ENCODE measurements around the gene TSEN15.

The TSEN15 gene

GRCh38 chr1:184101571-184101970, 50.0 kb downstream of the TSEN15 start:
- DNase-seq (ENCODE audit: low read depth in 2 of 2), result no peak

- DNase-seq (ENCODE audit: low read depth in 2 of 2), result no peak
These were observed 59.0 kb downstream of the TSEN15 start for GRCh38 chr1:184110272-184111204.

- DNase-seq (ENCODE audit: low read depth in 2 of 2), result no peak
These were observed 60.8 kb downstream of the TSEN15 start for GRCh38 chr1:184112176-184112948.

- DNase-seq (ENCODE audit: low read depth in 2 of 2), result no peak
These were observed 61.7 kb downstream of the TSEN15 start for GRCh38 chr1:184113251-184113650.

- DNase-seq (ENCODE audit: low read depth in 2 of 2), result no peak
These were observed 63.4 kb downstream of the TSEN15 start for GRCh38 chr1:184114818-184115398.

- DNase-seq (ENCODE audit: low read depth in 2 of 2), result no peak
These were observed 64.8 kb downstream of the TSEN15 start for GRCh38 chr1:184116287-184116686.

GRCh38 chr1:184118046-184118445, 66.5 kb downstream of the TSEN15 start:
- DNase-seq (ENCODE audit: low read depth in 2 of 2), result no peak

Data from activated CD4-positive, alpha-beta T cell treated with anti-CD3 and anti-CD28 coated beads for 24 hours (primary cell).